ENCODE results near the gene RAPGEF5. TPM values are rescaled to one million over a fixed set of nuclear protein-coding genes. Genes with fewer than 3 reads are reported as not detected.

Gene RAPGEF5
- total RNA-seq, 1 donor from 2014 or later, result 5.8 TPM

DNA sequence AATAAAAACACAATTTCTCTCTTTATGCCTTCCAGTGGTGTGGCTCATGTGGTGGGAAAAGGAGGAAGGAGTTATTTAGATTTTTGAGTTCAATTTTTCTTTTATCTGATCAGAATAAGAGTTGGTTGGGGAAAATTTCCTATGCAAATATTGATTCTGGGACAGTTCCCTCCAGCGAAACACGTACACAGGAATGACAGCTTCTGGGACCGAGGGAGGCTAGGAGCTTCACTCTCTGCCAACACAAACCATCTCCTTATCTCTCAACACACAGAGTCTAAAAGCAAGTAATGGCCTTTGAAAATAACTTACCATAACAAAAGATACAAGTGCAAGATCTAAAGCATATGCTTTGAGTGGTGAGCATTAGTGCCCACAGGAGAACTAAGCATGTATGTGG lies 122.7 kb downstream of the RAPGEF5 start:
- FAIRE-seq (no peak), DNase-seq (ENCODE audit: low read depth) (no peak)
- Histone ChIP-seq H3K27me3 (ENCODE audit: control insufficient read depth, insufficient read depth, low read length) (no peaks in the 10 kb centered on the region), H3K36me3 (ENCODE audit: control insufficient read depth, insufficient read depth, low read length) (no peaks in the 10 kb centered on the region), H3K4me3 (ENCODE audit: low read depth, low read length) (no peak overlapping the region)
- TF ChIP-seq, protein P1, sequence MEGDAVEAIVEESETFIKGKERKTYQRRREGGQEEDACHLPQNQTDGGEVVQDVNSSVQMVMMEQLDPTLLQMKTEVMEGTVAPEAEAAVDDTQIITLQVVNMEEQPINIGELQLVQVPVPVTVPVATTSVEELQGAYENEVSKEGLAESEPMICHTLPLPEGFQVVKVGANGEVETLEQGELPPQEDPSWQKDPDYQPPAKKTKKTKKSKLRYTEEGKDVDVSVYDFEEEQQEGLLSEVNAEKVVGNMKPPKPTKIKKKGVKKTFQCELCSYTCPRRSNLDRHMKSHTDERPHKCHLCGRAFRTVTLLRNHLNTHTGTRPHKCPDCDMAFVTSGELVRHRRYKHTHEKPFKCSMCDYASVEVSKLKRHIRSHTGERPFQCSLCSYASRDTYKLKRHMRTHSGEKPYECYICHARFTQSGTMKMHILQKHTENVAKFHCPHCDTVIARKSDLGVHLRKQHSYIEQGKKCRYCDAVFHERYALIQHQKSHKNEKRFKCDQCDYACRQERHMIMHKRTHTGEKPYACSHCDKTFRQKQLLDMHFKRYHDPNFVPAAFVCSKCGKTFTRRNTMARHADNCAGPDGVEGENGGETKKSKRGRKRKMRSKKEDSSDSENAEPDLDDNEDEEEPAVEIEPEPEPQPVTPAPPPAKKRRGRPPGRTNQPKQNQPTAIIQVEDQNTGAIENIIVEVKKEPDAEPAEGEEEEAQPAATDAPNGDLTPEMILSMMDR (IDR thresholded peaks at IDR 0.05; ENCODE audit: insufficient read depth, low read length, severe bottlenecking), result no peak

GRCh38 chr7:22231806-22232205 lies 125.1 kb downstream of the RAPGEF5 start:
- Histone ChIP-seq H3K36me3 (ENCODE audit: control insufficient read depth, insufficient read depth, low read length) (no peaks in the 10 kb centered on the region), H3K27me3 (ENCODE audit: control insufficient read depth, insufficient read depth, low read length) (no peaks in the 10 kb centered on the region), H3K4me3 (ENCODE audit: low read depth, low read length) (no peak overlapping the region)
- TF ChIP-seq, protein P1 (IDR thresholded peaks at IDR 0.05; ENCODE audit: insufficient read depth, low read length, severe bottlenecking), result no peak
- DNase-seq (ENCODE audit: low read depth) (peak; percentile 35), FAIRE-seq (no peak)

GRCh38 chr7:22231141-22231540 lies 125.8 kb downstream of the RAPGEF5 start:
- no peaks in the 10 kb centered on the region for H3K36me3 ChIP-seq (ENCODE audit: control insufficient read depth, insufficient read depth, low read length)
- DNase-seq (ENCODE audit: low read depth) (no peak), FAIRE-seq (no peak)
- TF ChIP-seq, protein P1 (IDR thresholded peaks at IDR 0.05; ENCODE audit: insufficient read depth, low read length, severe bottlenecking), result no peak
- no peak overlapping the region for H3K4me3 ChIP-seq (ENCODE audit: low read depth, low read length)
- H3K27me3 ChIP-seq (ENCODE audit: control insufficient read depth, insufficient read depth, low read length), result no peaks in the 10 kb centered on the region

DNA sequence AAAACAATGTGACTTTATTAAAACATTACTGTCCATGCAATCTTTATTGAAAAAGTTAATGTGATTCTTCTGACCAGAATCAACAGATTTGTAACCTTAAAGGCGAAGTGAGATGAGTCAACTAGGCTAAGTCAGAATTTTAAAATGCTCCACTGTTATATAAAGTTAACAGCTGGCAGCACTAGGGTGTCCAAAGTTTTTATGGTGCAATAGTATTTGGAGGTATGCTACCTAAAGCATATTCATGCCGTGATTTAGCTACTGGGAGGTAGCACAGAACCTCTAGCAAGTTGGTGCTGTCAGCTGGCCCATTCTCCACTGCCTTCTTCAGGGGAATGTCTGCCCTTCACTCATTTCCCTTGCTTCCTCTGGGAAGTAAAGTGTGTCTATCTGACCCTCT lies 126.7 kb downstream of the RAPGEF5 start:
- Histone ChIP-seq H3K27me3 (ENCODE audit: control insufficient read depth, insufficient read depth, low read length) (no peaks in the 10 kb centered on the region), H3K36me3 (ENCODE audit: control insufficient read depth, insufficient read depth, low read length) (no peaks in the 10 kb centered on the region), H3K4me3 (ENCODE audit: low read depth, low read length) (no peak overlapping the region)
- DNase-seq (ENCODE audit: low read depth) (no peak), FAIRE-seq (no peak)
- TF ChIP-seq, protein P1 (IDR thresholded peaks at IDR 0.05; ENCODE audit: insufficient read depth, low read length, severe bottlenecking), result no peak

DNA sequence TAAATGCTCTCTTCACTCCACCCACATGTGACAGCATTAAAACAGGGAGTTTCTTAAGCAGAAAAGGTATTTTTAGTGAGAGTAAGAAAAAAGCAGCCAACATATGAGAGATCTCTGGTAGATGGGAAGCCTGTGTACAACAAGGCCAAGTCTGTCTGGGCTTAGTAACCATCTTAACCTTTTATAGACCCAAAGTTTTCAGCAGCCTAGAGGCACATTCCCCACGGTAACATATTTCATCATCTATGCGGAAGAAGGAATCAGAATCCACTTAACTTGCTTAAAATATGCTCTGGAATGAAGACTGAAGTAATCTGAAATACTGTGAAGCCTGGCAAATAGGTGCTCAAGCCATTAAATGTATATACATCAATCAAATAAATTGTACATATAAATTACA lies 127.8 kb downstream of the RAPGEF5 start:
- DNase-seq (ENCODE audit: low read depth) (no peak), FAIRE-seq (no peak)
- H3K4me3 ChIP-seq (ENCODE audit: low read depth, low read length), result no peak overlapping the region
- H3K36me3 ChIP-seq (ENCODE audit: control insufficient read depth, insufficient read depth, low read length), result no peaks in the 10 kb centered on the region
- TF ChIP-seq, protein P1 (IDR thresholded peaks at IDR 0.05; ENCODE audit: insufficient read depth, low read length, severe bottlenecking), result no peak
- H3K27me3 ChIP-seq (ENCODE audit: control insufficient read depth, insufficient read depth, low read length), result no peaks in the 10 kb centered on the region

DNA sequence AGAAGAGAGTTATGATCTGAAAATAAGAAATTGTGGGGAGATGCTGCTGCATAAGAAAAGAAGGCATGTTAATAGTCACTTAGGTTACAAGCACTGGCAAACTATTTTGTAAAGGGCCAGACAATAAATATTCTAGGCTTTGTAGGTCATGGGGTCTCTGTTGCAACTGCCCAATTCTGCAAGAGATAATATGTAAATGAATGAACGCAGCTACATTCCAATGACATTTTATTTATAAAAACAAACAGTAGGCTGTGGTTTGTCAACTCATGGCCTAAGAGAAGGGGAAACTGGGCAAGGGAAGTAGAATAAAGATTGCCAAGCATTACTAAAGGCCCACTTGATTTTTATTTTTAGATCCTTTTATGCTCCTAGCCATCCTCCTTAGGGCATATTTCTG lies 133.1 kb downstream of the RAPGEF5 start:
- FAIRE-seq, result no peak

More for the DNA sequence above, 133.1 kb downstream of the RAPGEF5 start:
- DNase-seq (ENCODE audit: low read depth), result no peak
- Histone ChIP-seq H3K36me3 (ENCODE audit: control insufficient read depth, insufficient read depth, low read length) (no peaks in the 10 kb centered on the region), H3K4me3 (ENCODE audit: low read depth, low read length) (no peak overlapping the region), H3K27me3 (ENCODE audit: control insufficient read depth, insufficient read depth, low read length) (no peaks in the 10 kb centered on the region)
- TF ChIP-seq, protein P1 (IDR thresholded peaks at IDR 0.05; ENCODE audit: insufficient read depth, low read length, severe bottlenecking), result no peak

All from bronchial epithelial cell (primary cell).